HG03135 (cell line): ENCODE measurements around the gene LRRC27.
"Not testable (repeated sequence)": the region's sequence is repeated elsewhere in the genome, so short reads cannot be mapped to it uniquely, and the experiment has no call there.

Experiments
- ATAC-seq: cut with Tn5 transposase; IDR thresholded peaks from one replicate; pipeline ENCODE4 v1.9.1; 2021; ENCODE audit warnings: mild to moderate bottlenecking, moderate library complexity; ENCODE audit not compliant: unreplicated experiment

Gene LRRC27

GRCh38 chr10:132386419-132386831, 54.4 kb downstream of the LRRC27 start:
- no peak for ATAC-seq

GRCh38 chr10:132386896-132387295, 54.9 kb downstream of the LRRC27 start:
- ATAC-seq, result not testable (repeated sequence)

- no peak for ATAC-seq
Measured at GRCh38 chr10:132387764-132388210, 55.8 kb downstream of the LRRC27 start.

GRCh38 chr10:132388891-132389432, 57.0 kb downstream of the LRRC27 start:
- no peak for ATAC-seq

- ATAC-seq, result no peak
Measured at GRCh38 chr10:132389433-132390169, 57.6 kb downstream of the LRRC27 start.

- no peak for ATAC-seq
Measured at GRCh38 chr10:132390170-132390920, 58.4 kb downstream of the LRRC27 start.

GRCh38 chr10:132390921-132391675, 59.1 kb downstream of the LRRC27 start:
- ATAC-seq, result no peak

- no peak for ATAC-seq
Measured at GRCh38 chr10:132391676-132392020, 59.7 kb downstream of the LRRC27 start.

- ATAC-seq, result no peak
Measured at GRCh38 chr10:132392184-132392800, 60.3 kb downstream of the LRRC27 start.

GRCh38 chr10:132392811-132393694, 61.1 kb downstream of the LRRC27 start:
- no peak for ATAC-seq

GRCh38 chr10:132393695-132394181, 61.7 kb downstream of the LRRC27 start:
- ATAC-seq, result no peak

- no peak for ATAC-seq
Measured at GRCh38 chr10:132394201-132394811, 62.3 kb downstream of the LRRC27 start.

- no peak for ATAC-seq
Measured at GRCh38 chr10:132394936-132395703, 63.1 kb downstream of the LRRC27 start.

GRCh38 chr10:132395704-132396493, 63.9 kb downstream of the LRRC27 start:
- ATAC-seq, result peak; percentile 14

GRCh38 chr10:132396494-132397035, 64.6 kb downstream of the LRRC27 start:
- peak; percentile 48 for ATAC-seq

- ATAC-seq, result peak; percentile 45
Measured at GRCh38 chr10:132397036-132397541, 65.1 kb downstream of the LRRC27 start, which contains the start of gene PWWP2B. TSS of gene PWWP2B (plus strand) at chr10:132397200. CDS start at chr10:132397227, 27 bp downstream.
